ENCODE data around the gene TIMM23.
"Not testable (repeated sequence)": the region's sequence is repeated elsewhere in the genome, so short reads cannot be mapped to it uniquely, and the experiment has no call there.

The TIMM23 gene

DNA sequence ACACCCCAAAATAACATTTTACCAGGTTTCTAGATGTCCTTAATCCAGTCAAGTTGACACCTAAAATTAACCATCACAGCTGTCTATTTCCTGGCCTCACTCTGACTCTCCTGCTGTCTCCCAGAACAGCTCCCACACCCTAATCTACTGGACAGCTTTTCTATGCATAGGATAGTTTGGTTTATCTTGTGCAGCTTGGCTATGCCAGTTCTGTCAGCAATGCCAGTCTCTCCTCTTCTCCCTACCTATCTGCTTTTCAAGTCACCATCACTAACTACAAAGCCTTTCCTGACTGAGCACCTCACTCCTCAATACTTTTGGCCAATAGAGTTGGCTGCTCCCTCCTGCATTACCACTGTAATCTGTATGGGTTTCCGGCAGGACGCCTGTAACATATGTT lies 53.1 kb downstream of the TIMM23 start:
- no peak for DNase-seq

DNA sequence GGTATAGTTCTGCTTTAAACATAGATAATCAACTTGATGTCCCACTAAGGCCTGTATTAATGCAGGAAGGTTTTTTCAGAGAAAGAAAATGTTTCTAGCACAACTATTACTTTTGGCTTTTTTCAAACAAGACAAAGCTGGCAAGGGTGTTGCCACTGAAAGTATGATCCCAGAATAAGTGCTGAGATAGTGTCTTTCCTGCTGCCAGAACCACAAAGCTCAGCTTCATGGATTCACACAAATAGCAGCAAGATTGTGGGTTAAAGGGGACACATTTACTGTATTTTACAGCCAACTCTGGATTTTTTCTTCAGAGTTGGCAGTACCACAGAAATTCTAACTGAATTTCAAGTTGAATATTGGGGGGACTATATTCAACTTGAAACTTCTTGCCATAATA lies 53.8 kb downstream of the TIMM23 start:
- no peak for DNase-seq

DNA sequence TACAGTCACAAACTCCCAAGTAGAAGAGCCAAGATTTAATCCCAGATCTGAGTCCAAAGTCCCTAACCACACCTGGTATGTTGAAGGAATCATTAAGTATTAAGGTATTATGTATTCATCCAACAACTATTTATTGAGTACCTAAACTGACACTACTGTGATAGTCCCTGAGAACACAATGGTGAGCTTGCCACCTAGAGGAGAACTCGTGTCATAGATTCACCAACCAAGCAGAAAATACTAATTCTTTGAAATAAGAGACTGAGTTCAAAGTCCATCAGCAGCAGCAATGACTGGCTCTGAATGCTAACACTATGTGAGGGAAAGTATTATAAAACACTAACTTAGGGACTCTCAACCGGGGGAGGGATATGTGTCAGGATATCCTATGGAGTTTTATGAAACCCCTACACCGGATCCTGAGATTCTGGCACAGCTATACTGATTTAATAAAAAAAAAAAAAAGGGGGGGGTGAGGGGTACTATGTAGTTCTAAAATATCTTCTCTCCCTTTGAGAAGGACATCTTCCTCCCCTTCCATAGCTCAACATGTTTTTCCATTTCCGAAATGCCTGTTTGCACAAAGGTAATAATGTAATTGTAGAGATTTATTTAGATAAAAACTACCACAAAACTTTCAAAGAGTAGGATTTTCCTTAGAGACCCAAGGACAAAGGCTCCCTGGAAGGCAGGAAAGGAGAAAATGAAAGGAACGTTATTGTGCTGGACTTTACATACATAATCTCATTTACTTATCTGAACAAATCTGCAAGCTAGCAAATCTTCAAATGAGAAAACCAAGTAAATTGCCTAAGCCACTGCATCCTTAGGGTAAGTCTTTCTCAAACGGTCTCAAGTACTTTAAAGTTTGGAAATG lies 56.5 kb downstream of the TIMM23 start:
- peak; percentile 55 for DNase-seq

DNA sequence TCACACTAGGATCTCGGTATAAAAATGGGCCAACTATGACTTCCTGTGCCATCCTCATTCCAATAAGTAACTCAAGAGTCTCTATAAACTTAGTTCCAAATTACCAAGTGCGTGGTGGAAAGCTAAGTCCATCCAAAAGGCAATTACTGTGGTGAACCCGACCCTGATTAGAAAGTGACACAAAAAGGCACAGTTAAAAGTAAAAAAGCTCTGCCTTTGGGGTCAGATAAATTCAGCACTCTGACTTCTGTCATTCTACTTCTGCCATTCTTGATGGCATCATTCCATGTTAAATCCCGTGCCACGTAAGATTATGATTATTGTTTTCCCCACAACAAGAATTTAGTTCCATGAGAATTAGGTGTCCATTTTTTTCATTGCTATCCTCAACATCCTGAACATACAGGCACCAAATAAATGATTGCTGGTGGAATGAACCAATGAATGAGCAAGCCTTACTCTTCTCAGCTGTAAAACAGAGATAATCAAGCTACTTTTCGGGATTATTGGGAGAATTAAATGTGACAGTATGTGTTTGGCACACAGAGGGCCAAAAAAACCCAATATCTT lies 57.3 kb downstream of the TIMM23 start:
- DNase-seq, result no peak

DNA sequence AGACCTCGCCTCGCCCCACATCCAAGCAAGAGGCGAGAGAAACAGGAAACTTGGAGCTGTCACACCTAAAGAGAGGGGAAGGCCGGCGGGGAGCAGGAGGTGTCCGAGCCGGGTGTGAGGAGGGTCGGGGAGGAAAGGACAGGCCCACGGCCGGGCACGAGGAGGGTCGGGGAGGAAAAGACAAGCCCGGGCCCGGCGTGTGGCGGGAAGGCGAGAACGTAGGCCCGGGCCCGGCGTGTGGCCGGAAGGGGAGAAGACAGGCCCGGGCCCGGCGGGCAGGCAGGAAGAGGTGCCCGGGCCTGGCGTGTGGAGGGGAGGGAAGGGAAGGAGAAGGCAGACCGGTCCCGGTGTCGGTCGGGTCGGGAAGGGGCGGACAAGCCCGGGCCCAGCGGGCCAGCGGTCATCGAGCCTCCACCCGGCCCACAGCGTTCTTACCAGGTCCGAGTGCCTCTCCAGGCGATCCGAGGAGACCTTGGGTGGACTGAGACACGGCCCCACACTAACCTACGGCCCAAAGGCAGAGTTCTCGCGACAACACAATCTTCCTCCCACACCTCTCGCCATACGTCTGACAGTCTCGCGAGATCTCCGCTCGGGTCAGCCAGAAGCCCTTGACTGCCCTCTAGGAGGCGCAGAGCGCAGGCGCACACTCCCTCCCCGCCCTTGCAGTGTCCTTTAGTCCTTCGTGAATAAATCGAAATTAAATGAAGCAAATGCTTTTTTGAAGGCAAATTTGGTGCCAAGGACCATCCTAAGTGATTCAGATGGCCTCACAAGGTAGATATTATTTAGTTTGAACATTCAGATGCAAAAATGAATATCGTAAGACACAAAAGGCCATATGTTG lies 58.0 kb downstream of the TIMM23 start, which contains the start of gene NCOA4:
Gene NCOA4 (minus strand): TSS at position 533 of the 847 bp plus-strand sequence. CDS start 13,943 bp downstream, outside the sequence.
- peak; percentile 83 for DNase-seq

DNA sequence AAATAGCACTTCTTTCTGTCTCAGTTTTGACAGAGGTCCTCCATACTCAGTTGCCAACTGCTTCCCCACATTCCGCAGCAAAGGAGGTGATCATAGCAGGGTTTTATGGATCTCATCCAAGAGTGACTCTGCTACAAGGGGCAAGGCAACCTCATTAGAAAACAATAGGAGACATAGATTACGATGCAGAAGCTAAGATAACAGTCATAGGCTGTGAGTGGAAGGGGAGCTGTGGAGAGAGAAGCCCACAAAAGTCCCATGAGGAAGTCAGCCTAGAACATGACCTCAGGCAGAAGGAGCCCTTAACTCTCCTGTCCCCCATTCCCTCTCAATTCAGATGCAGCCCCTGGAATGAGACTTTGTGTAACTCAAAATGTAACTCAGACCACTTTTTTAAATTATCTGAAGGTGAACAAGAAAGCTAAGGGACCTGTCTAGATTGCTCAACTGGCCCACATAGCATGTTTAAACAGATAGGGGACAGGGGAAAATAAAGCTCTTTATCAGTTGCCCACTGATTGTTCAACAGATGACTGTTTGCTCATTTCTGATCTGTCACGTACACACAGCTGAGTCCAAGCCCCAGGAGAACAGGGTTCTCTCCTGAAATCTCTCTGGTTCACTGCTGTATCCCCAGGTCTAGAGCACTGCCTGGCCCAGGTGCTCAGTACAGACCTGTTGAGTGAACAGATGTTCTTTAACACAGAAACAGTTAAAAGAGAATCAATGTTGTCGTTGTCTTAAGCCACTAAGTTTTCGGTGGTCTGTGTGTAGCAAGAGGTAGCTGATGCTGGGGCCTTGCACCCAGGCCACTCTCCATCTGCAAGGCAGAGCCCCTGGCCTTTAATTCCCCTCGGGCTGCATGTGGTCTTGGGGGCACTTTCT lies 59.6 kb downstream of the TIMM23 start:
- no peak for DNase-seq

DNA sequence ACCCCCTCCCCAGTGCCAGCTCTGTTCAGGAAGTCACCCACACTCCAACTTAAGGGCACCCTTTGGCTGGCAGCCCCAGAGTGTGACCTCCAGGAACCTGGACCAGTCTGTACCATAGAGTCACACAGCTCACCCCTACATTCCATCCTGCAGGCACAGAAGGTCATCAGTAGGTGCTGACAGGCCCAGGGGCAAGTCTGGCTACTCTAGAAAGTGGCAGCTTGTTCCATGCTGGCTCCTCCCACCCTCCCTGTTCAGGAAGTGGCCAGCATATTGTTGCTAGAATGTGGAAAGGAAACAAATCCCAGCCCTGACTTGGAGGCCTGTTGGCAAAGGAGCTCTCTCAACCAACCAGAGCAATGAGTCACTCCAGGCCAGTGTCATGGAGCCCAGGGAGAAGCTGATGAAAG lies 61.3 kb downstream of the TIMM23 start:
- no peak for DNase-seq

DNA sequence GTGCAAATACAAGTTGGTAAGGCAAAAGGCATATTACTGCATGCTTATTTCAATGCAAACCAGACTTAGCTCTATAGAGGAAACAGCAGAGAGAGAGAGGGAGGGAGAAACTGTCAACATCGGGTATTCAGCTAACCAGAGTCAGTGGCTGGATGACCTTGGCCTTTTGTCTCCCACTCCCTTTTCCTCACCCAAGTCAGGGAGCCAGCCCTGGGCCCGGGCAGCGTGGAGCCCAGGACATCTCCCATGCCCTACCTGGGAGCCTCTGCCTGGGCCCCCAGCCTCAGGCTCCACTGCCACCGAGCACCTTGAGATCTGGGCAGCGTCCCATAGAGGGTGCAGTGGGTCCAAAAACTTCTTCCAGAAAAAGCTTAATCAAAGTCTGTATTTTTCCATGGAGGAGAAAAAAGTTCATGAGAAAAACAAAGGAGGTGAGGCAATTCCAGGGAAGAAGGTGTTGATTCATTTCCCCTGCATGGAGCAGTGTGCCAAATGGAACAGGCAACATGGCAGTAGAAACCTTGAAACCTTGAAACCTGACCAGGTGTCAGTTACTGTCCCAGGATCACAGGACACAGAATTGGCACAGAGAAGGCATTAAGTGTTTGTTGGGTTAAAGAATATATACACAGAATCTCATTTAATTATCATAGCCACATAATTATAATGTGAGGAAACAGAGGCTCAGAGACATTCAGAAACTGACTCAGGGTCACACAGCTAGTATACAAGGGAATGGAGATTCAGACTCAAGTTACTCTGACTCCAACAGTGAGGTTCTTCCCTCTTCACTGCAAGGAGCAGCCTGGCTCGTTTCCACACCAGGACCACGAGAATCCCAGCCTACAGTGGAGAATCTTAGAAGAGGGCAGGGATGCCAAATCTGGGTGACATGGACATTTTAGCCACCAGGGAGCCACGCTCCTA lies 63.9 kb downstream of the TIMM23 start:
- DNase-seq, result no peak

DNA sequence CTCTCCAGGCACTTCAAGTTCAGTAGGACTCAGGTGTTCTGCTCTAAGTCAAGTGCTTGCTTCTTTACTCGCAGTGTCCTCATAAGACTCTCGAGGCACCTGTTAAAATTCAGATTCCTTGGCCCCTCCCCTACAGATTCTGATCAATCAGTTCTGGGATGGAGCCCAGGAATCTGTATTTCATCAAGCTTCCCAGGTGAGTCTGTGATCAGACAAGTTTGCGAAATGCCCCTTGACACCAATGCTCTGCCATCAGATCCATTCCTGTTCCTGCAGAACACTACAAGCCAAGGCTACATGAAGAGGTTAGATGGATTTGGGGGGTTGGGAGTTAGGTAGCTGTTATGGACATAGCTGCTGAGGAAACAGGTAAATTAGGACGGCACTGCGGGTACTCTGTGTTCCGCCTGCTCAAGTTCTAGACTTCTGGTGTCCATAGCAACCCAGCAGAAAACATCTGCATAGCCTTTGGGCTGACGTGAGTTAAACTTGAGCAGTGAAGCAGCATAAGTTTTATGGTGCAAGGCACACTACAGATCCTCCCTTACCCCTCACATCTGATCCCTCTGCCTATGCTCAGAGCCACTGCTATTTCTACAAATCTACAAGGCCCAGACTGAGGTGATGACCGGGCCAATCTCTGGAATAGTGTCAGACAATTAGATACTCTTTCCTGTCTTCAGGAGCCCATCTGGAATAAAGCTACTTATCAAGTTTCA lies 65.0 kb downstream of the TIMM23 start:
- no peak for DNase-seq

DNA sequence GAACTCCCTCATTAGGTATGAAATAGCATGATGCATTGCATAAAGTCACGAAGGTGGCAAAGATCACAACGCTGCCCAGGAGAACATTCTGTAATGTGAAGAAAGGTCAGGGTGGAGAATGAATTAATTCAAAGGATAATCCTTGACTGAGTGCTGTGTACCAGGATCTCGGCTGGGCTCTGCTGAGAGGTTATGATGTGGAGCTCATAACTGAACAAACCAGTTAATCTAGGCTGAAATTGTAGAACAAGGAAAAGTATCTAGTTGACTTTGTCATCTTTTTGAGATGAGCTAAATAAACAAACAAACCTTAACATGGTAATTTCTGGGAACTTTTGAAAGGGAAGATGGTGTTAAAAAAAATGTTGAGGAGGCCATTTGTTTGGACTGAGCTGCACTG lies 67.7 kb downstream of the TIMM23 start:
- DNase-seq, result peak; percentile 16

DNA sequence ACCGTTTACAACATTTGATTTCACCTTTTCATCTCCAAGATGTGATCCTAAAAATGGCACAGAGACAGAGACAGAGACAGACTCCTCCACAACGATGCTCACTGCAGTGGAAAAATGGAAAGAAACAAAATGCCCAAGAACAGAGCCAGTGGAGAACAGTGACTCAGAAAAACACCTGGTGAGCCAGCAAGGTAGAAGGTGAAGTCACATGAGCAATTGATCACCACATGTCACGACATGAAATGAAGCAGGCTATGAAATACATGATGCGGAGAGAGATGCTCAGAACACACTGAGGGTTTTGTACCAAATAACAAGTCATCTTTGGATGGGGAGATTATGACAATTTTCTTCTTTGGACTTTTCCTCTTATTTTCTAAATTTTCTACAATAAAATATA lies 70.2 kb downstream of the TIMM23 start:
- no peak for DNase-seq

DNA sequence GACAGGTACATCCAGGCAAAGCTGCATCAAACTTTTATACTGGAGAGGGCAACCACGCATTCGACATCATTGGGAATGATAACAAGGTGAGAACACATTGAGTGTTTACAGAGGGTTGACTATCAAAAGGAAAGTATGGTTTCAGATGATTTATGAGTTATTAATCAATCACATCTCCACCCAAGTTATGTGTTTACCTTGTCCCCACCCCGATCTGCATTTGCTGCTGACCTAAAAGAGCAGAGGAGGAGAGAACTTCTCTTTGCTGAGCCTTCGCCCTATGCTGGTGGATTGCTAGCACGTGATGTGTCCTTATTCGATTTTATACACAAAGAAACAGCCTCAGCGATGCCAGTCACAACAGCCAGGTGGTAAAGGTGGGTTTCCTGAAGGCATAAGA lies 74.0 kb downstream of the TIMM23 start, which contains the start of gene MSMB:
Gene MSMB (minus strand): TSS at position 9 of the 400 bp plus-strand sequence. CDS start 32 bp downstream, outside the sequence.
- DNase-seq, result peak; percentile 20

DNA sequence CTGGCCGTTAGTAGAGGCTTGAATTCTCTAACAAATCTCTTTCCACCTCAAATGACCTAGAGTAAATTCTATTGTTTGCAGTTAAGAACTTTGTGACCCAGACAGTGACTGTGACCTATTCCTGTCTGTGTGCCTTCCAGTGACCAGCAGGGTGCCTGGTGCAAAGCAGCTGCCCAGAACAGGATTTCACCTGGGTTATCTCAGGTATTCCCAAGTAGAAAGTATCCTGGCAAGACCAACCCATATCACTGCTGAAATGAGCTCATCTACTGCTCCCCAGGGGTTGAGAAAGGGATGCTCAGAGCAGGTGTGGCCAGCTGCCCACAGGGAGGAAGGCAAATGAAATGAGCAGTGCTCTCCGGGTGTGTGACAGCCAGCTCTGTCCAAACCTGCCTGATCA lies 75.9 kb downstream of the TIMM23 start:
- DNase-seq, result peak; percentile 34

DNA sequence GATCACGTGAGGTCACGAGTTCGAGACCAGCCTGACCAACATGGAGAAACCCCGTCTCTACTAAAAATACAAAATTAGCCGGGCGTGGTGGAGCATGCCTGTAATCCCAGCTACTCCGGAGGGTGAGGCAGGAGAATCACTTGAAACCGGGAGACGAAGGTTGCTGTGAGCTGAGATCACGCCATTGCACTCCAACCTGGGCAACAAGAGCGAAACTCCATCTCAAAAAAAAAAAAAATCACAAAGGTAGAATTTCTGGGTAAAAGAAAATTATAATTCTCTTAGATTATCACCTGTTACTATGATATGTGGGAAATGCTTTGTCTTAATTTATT lies 77.2 kb downstream of the TIMM23 start:
- DNase-seq, result not testable (repeated sequence)

DNA sequence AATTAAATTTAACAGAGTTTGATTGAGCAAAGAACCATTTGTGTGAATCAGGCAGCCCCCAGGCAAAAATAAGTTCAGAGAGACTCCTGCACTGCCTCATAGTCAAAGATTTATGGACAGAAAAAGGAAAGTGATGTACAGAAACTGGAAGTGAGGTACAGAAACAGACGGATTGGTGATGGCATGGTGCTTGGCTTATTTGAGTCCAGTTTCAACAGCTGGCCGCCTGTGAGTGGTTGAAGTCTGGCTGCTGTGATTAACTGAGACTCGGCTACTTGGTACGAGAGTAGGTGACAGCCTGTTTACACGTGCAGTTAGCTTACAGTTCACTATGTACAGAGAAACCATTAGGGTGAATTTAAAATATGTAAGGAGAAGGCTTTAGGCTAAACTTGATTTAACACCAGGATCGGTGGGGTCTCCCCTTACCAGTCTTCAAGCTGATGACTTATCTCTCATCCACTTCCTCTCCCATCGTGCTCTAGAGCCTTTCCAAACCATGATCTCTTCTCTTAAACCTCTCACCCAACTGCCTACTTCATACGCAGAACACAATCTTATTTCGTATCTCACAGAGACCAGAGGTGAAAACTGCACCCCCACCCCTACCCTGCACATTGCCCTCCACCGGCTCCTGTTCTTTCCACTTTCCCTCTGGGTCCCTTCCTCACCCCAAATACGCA lies 78.8 kb downstream of the TIMM23 start:
- no peak for DNase-seq

DNA sequence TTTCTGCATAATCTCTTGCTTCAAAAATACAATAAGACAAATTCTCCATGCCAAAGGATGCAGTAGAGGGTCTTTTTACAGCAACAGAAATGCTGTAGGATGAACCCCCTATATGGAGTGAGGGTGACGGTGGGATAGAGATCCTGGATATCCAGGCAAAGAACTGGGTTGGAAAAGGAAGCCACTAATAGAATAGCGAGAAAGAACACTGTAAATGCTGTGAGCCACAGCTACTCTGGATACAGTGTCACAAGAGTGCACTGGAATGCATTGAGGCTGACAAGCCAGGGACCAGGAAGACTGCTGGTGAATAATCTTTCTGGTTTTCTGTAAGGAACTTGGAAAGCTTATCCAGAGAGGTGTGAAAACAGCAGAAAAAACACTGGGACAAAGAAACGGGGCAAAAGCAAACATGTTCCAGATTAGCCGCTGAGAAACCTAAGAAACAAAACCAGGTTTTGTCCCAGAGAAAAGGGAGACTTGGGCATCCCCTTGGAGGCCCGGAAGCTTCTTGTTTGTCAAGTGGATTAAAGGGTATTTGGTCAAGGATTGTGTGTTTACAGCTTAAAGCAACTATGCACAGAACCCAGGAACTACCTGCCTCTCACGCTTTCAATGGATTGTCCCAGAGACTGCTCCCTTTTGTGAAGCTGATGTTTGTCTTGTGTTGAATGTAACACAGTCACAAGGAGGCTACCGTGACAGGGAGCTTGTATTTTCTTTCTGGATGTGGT lies 79.9 kb downstream of the TIMM23 start:
- no peak for DNase-seq

DNA sequence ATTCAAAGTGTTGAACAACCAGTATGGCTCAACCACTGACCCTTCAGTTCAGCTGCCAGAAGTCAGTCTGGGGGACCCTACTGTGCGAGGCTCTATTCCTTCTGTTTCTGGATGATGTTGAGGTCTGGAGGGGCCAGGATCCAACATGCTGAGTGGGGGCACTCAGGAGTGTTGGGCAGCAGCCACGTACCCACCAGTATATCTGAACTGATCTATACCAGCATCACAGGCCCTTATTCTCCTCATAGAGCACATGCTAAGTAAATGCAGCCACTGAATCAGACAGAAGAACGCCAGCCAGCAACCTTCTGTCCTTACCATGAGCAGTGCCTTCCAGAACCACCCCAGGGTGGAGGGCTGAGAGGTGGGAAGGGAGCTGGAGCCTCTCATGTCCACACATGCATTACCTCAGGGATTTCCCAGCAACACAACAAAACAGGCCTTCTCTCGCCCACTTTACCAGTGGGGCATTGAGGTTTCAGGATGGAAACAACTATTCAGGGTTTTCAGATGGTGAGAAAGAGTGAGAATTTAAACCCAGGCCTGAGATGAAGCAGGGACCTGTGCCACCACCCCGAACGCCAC lies 80.6 kb downstream of the TIMM23 start:
- no peak for DNase-seq

Measured in NCI-H510A treated with DMSO at 0.1 percent for 48 hours (cell line).